Testis (tissue), 5 donors: ENCODE data around the gene KRTAP11-1. TPM values are rescaled to one million over a fixed set of nuclear protein-coding genes. Genes with fewer than 3 reads are reported as not detected.

Experiments
- DNase-seq: peaks from one replicate; pipeline ENCODE4 v3.0.0-alpha.2; 2019
- H3K27ac ChIP-seq, 2 donors: fragments of 200-600 bp; sonication (generic); one replicate each; pipeline ENCODE4 v1.5.1; 2019
- H3K27me3 ChIP-seq: fragments of 200-600 bp; sonication (generic); one replicate; pipeline ENCODE4 v1.5.1; 2019
- H3K36me3 ChIP-seq: fragments of 200-600 bp; sonication (generic); one replicate; pipeline ENCODE4 v1.5.1; 2017; ENCODE audit warnings: low read depth; ENCODE audit errors: missing control alignments
- H3K4me1 ChIP-seq: fragments of 200-600 bp; sonication (generic); one replicate; pipeline ENCODE4 v1.5.1; 2019
- H3K4me3 ChIP-seq, 2 donors: fragments of 200-600 bp; sonication (generic); one replicate each; pipeline ENCODE4 v1.5.1; 2017 to 2019
- H3K9me3 ChIP-seq: fragments of 200-600 bp; sonication (generic); one replicate; pipeline ENCODE4 v1.5.1; 2017
- CTCF ChIP-seq, 3 experiments: fragments of 450-650 bp in 2 of 3; fragments of 200-600 bp in 1 of 3; sonication (generic) in 1 of 3; IDR thresholded peaks; one replicate each; pipeline ENCODE4 v1.5.1; 2016 to 2019; ENCODE audit warnings: antibody characterized with exemption in 3 of 3, mild to moderate bottlenecking in 2 of 3, moderate library complexity in 1 of 3
- POLR2A ChIP-seq: fragments of 450-650 bp; IDR thresholded peaks from one replicate; pipeline ENCODE4 v1.6.1; 2017; ENCODE audit warnings: antibody characterized with exemption, mild to moderate bottlenecking, moderate library complexity
- WGBS, 2 donors: methylation state at CpG; one replicate each; pipeline ENCODE4 v1.1.5; 2018; 5-methylcytosine and 5-hydroxymethylcytosine counted together
- intact Hi-C: fragments of 100-400 bp; cut with DNase I; formaldehyde crosslinking; loops from one replicate; pipeline ENCODE4 v1.15.1; 2023; ENCODE audit warnings: low total_unique reads
- long read RNA-seq, 2 donors: transcript quantifications; one replicate each; lab custom pipeline, GENCODE V29; 2026
- polyA plus RNA-seq: library from polyadenylated mRNA; stranded (reverse); fragments of 350-450 nt; fragmentation: Illumina TruSeq; extraction: RNeasy Lipid Tissue Mini Kit (QIAGEN cat#74804); gene quantifications from one replicate; pipeline ENCODE4 v1.2.3, GENCODE V29; 2014; ENCODE audit warnings: low read depth, low replicate concordance; ENCODE audit not compliant: insufficient read depth
- total RNA-seq, 2 donors: library from RNA; depleted of rRNA; stranded (reverse); fragments of >200 nt; gene quantifications; one replicate each; pipeline ENCODE4 v1.2.3, GENCODE V29; 2016

Gene KRTAP11-1
- total RNA-seq (1 to 10 TPM; 1.1 to 2.8 TPM), polyA plus RNA-seq (not detected)
- long read RNA-seq, donor 1 = 0 reads
- long read RNA-seq, donor 2 = 0 reads

- TF ChIP-seq POLR2A (no peak), CTCF (IDR thresholded peaks at IDR 0.05) (no peak)
- no peaks in the 10 kb centered on the region for H3K4me1 ChIP-seq
- no peaks in the 10 kb centered on the region for H3K9me3 ChIP-seq
- H3K27ac ChIP-seq = no peak within 1 kb of the TSS
- 58 to 73% methylated on average over 2 of the region's 2 CpGs for WGBS, 2 donors
- no peak within 1 kb of the TSS for H3K4me3 ChIP-seq
- intact Hi-C loops = no loop called here
- H3K27me3 ChIP-seq = no peaks in the 10 kb centered on the region
- no peak for DNase-seq
- no peaks in the 10 kb centered on the region for H3K36me3 ChIP-seq
Measured at GRCh38 chr21:30881480-30881879, at the start of gene KRTAP11-1. Gene KRTAP11-1 (minus strand): TSS chr21:30881580. CDS start chr21:30881524, 56 bp downstream.

GRCh38 chr21:30924146-30924700 is 42.8 kb upstream of the KRTAP11-1 start:
- DNase-seq = peak; percentile 18
- 40 to 49% methylated on average over 4 of the region's 4 CpGs for WGBS, 2 donors
- TF ChIP-seq POLR2A (no peak), CTCF (IDR thresholded peaks at IDR 0.05) (no peak)
- Histone ChIP-seq H3K27ac (no peak overlapping the region), H3K9me3 (no peaks in the 10 kb centered on the region), H3K4me1 (peaks cover 16% of the 10 kb centered on the region), H3K4me3 (no peak overlapping the region), H3K27me3 (no peaks in the 10 kb centered on the region), H3K36me3 (no peaks in the 10 kb centered on the region)
- intact Hi-C loops = no loop called here

- no peaks in the 10 kb centered on the region for H3K9me3 ChIP-seq
- no peak overlapping the region for H3K4me3 ChIP-seq
- no peaks in the 10 kb centered on the region for H3K36me3 ChIP-seq
- H3K4me1 ChIP-seq = peaks cover 16% of the 10 kb centered on the region
- intact Hi-C loops = no loop called here
- no peak for DNase-seq
- TF ChIP-seq POLR2A = no peak
- TF ChIP-seq CTCF (IDR thresholded peaks at IDR 0.05) = no peak
- H3K27ac ChIP-seq = no peak overlapping the region
- 76 to 84% methylated on average over 4 of the region's 4 CpGs for WGBS, 2 donors
- H3K27me3 ChIP-seq = no peaks in the 10 kb centered on the region
Measured at GRCh38 chr21:30921129-30921528, 39.7 kb upstream of the KRTAP11-1 start.

GRCh38 chr21:30917557-30917956 is 36.2 kb upstream of the KRTAP11-1 start:
- H3K36me3 ChIP-seq = no peaks in the 10 kb centered on the region
- TF ChIP-seq CTCF (IDR thresholded peaks at IDR 0.05) (no peak), POLR2A (no peak)
- WGBS, 2 donors = 90 to 100% methylated on average over 1 of the region's 1 CpG
- H3K4me1 ChIP-seq = peaks cover 11% of the 10 kb centered on the region
- H3K4me3 ChIP-seq = no peak overlapping the region
- no peak overlapping the region for H3K27ac ChIP-seq
- intact Hi-C loops = no loop called here
- H3K27me3 ChIP-seq = no peaks in the 10 kb centered on the region
- no peak for DNase-seq
- H3K9me3 ChIP-seq = no peaks in the 10 kb centered on the region

- Histone ChIP-seq H3K4me1 (no peaks in the 10 kb centered on the region), H3K36me3 (no peaks in the 10 kb centered on the region), H3K27me3 (no peaks in the 10 kb centered on the region), H3K9me3 (no peaks in the 10 kb centered on the region), H3K4me3 (no peak overlapping the region), H3K27ac (no peak overlapping the region)
- DNase-seq = no peak
- 67 to 70% methylated on average over 4 of the region's 4 CpGs for WGBS, 2 donors
- intact Hi-C loops = no loop called here
- TF ChIP-seq POLR2A (no peak), CTCF (IDR thresholded peaks at IDR 0.05) (no peak)
Measured at GRCh38 chr21:30900881-30901280, 19.5 kb upstream of the KRTAP11-1 start.
